ENCODE data around the gene OR51B5.

- TF ChIP-seq, protein P1, sequence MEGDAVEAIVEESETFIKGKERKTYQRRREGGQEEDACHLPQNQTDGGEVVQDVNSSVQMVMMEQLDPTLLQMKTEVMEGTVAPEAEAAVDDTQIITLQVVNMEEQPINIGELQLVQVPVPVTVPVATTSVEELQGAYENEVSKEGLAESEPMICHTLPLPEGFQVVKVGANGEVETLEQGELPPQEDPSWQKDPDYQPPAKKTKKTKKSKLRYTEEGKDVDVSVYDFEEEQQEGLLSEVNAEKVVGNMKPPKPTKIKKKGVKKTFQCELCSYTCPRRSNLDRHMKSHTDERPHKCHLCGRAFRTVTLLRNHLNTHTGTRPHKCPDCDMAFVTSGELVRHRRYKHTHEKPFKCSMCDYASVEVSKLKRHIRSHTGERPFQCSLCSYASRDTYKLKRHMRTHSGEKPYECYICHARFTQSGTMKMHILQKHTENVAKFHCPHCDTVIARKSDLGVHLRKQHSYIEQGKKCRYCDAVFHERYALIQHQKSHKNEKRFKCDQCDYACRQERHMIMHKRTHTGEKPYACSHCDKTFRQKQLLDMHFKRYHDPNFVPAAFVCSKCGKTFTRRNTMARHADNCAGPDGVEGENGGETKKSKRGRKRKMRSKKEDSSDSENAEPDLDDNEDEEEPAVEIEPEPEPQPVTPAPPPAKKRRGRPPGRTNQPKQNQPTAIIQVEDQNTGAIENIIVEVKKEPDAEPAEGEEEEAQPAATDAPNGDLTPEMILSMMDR (conservative IDR thresholded peaks at IDR 0.05; ENCODE audit: low read length): no peak
- TF ChIP-seq EZH2phosphoT487 (IDR thresholded peaks at IDR 0.05; ENCODE audit: borderline replicate concordance, low read depth, low read length): no peak
Observed at GRCh38 chr11:5301846-5302245, 41.5 kb downstream of the OR51B5 start, which contains the start of gene OR51B4.
